Chondrocyte (in vitro differentiated cells): Measurements from ENCODE around the gene SLC41A3. TPM values are rescaled to one million over a fixed set of nuclear protein-coding genes. Genes with fewer than 3 reads are reported as not detected.

Experiments used
- DNase-seq: peaks from one replicate; pipeline ENCODE4 v3.0.0; 2021; ENCODE audit warnings: mixed read lengths, low spot score
- H3K27ac Mint-ChIP-seq: one replicate; pipeline ENCODE4 v1.8.0; 2021; ENCODE audit warnings: mild to moderate bottlenecking, moderate library complexity, mixed read lengths; ENCODE audit not compliant: unreplicated experiment
- H3K27me3 Mint-ChIP-seq: 2 replicates; pipeline ENCODE4 v1.8.0; 2021; ENCODE audit warnings: low read depth, mixed read lengths
- H3K36me3 Mint-ChIP-seq: 2 replicates; pipeline ENCODE4 v1.8.0; 2021; ENCODE audit warnings: low read depth, mixed read lengths
- H3K4me1 Mint-ChIP-seq: 2 replicates; pipeline ENCODE4 v1.8.0; 2021; ENCODE audit warnings: low read depth, mild to moderate bottlenecking, mixed read lengths
- H3K4me3 Mint-ChIP-seq: one replicate; pipeline ENCODE4 v1.8.0; 2021; ENCODE audit warnings: mild to moderate bottlenecking, moderate library complexity, mixed read lengths; ENCODE audit not compliant: unreplicated experiment
- H3K9me3 Mint-ChIP-seq: 2 replicates; pipeline ENCODE4 v1.8.0; 2021; ENCODE audit warnings: low read depth, mixed read lengths
- CTCF ChIP-seq: fragments of 200-600 bp; sonication (generic); IDR thresholded peaks from 2 replicates; pipeline ENCODE4 v1.5.0; 2021; ENCODE audit warnings: antibody characterized with exemption, mild to moderate bottlenecking, moderate library complexity
- total RNA-seq: library from RNA; stranded (reverse); gene quantifications from 3 replicates; pipeline ENCODE4 v1.2.1, GENCODE V29; 2021

The SLC41A3 gene
- total RNA-seq, 1 donor from 2014 or later: 43.2 TPM

GRCh38 chr3:126015075-126015474 is 68.8 kb downstream of the SLC41A3 start:
- H3K4me3 Mint-ChIP-seq: no peak overlapping the region
- H3K36me3 Mint-ChIP-seq: peaks cover 30% of the 10 kb centered on the region
- DNase-seq: no peak
- H3K27ac Mint-ChIP-seq: no peak overlapping the region
- no peaks in the 10 kb centered on the region for H3K9me3 Mint-ChIP-seq
- H3K4me1 Mint-ChIP-seq: no peaks in the 10 kb centered on the region
- H3K27me3 Mint-ChIP-seq: no peaks in the 10 kb centered on the region
- TF ChIP-seq CTCF: no peak

- Mint-ChIP-seq H3K36me3 (peaks cover 28% of the 10 kb centered on the region), H3K9me3 (no peaks in the 10 kb centered on the region), H3K4me3 (no peak overlapping the region), H3K27me3 (no peaks in the 10 kb centered on the region), H3K27ac (no peak overlapping the region), H3K4me1 (no peaks in the 10 kb centered on the region)
- no peak for DNase-seq
- TF ChIP-seq CTCF: no peak
Measured at GRCh38 chr3:126014252-126014651, 69.7 kb downstream of the SLC41A3 start.

GRCh38 chr3:126013751-126014156 is 70.2 kb downstream of the SLC41A3 start:
- Mint-ChIP-seq H3K9me3 (no peaks in the 10 kb centered on the region), H3K27me3 (no peaks in the 10 kb centered on the region), H3K36me3 (peaks cover 27% of the 10 kb centered on the region), H3K4me3 (no peak overlapping the region), H3K27ac (no peak overlapping the region), H3K4me1 (no peaks in the 10 kb centered on the region)
- no peak for DNase-seq
- no peak for TF ChIP-seq CTCF

GRCh38 chr3:126009181-126009580 is 74.7 kb downstream of the SLC41A3 start:
- no peak for DNase-seq
- TF ChIP-seq CTCF: no peak
- H3K4me3 Mint-ChIP-seq: no peak overlapping the region
- H3K27me3 Mint-ChIP-seq: no peaks in the 10 kb centered on the region
- no peaks in the 10 kb centered on the region for H3K9me3 Mint-ChIP-seq
- peaks cover 28% of the 10 kb centered on the region for H3K36me3 Mint-ChIP-seq
- no peak overlapping the region for H3K27ac Mint-ChIP-seq
- peaks cover 4% of the 10 kb centered on the region for H3K4me1 Mint-ChIP-seq

DNA sequence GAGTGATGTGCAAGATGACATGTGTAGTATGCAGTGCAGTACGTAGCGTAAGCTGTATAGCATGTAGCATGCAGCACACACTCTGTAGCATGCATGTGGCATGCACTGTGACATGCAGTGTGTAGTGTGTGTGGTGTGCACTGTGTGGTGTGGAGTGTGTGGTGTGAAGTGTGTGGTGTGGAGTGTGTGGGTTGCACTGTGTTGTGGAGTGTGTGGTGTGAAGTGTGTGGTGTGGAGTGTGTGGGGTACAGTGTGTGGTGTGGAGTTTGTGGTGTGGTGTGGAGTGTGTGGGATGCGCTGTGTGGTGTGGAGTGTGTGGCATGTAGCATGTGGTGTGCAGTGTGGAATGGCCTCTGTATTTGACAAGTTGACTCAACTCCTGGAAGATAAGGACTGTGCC is 75.7 kb downstream of the SLC41A3 start:
- no peaks in the 10 kb centered on the region for H3K9me3 Mint-ChIP-seq
- TF ChIP-seq CTCF: no peak
- H3K4me3 Mint-ChIP-seq: no peak overlapping the region
- H3K36me3 Mint-ChIP-seq: peaks cover 22% of the 10 kb centered on the region
- peaks cover 4% of the 10 kb centered on the region for H3K4me1 Mint-ChIP-seq
- H3K27me3 Mint-ChIP-seq: no peaks in the 10 kb centered on the region
- no peak overlapping the region for H3K27ac Mint-ChIP-seq
- no peak for DNase-seq
